NCI-H774 (cell line): Measurements from ENCODE around the gene CLASP1.

Experiments used
- DNase-seq: peaks from one replicate; lab custom pipeline; 2025; lab: John Stamatoyannopoulos, UW

The CLASP1 gene

GRCh38 chr2:121541495-121541894, 107.8 kb downstream of the CLASP1 start:
- no peak for DNase-seq

GRCh38 chr2:121539750-121540469, 109.4 kb downstream of the CLASP1 start:
- no peak for DNase-seq

GRCh38 chr2:121536850-121537557, 112.3 kb downstream of the CLASP1 start:
- no peak for DNase-seq

- DNase-seq: no peak
Observed at GRCh38 chr2:121536347-121536746, 112.9 kb downstream of the CLASP1 start.

GRCh38 chr2:121534007-121534406, 115.3 kb downstream of the CLASP1 start:
- DNase-seq: no peak

GRCh38 chr2:121532894-121533293, 116.4 kb downstream of the CLASP1 start:
- no peak for DNase-seq

- DNase-seq: no peak
Observed at GRCh38 chr2:121532347-121532766, 116.9 kb downstream of the CLASP1 start.

- peak; percentile 69 for DNase-seq
Observed at GRCh38 chr2:121530212-121530705, 119.0 kb downstream of the CLASP1 start.

- DNase-seq: peak; percentile 54
Observed at GRCh38 chr2:121529439-121530211, 119.6 kb downstream of the CLASP1 start.

- DNase-seq: no peak
Observed at GRCh38 chr2:121527009-121527682, 122.1 kb downstream of the CLASP1 start.

- no peak for DNase-seq
Observed at GRCh38 chr2:121524685-121525425, 124.4 kb downstream of the CLASP1 start.

GRCh38 chr2:121521359-121521758, 127.9 kb downstream of the CLASP1 start:
- DNase-seq: no peak

GRCh38 chr2:121520641-121520994, 128.6 kb downstream of the CLASP1 start:
- no peak for DNase-seq

- DNase-seq: no peak
Observed at GRCh38 chr2:121519732-121520640, 129.3 kb downstream of the CLASP1 start.

GRCh38 chr2:121519153-121519552, 130.1 kb downstream of the CLASP1 start:
- no peak for DNase-seq

GRCh38 chr2:121513597-121514333, 135.5 kb downstream of the CLASP1 start:
- DNase-seq: no peak

- no peak for DNase-seq
Observed at GRCh38 chr2:121510857-121511256, 138.4 kb downstream of the CLASP1 start.

GRCh38 chr2:121506621-121507020, 142.6 kb downstream of the CLASP1 start:
- no peak for DNase-seq

GRCh38 chr2:121505986-121506586, 143.2 kb downstream of the CLASP1 start:
- DNase-seq: no peak
